Calu3 (cell line): ENCODE data around the gene CHRNB2. TPM values are rescaled to one million over a fixed set of nuclear protein-coding genes. Genes with fewer than 3 reads are reported as not detected.

ENCODE experiments used
- BruUV-seq: library from RNA; stranded (reverse); fragments of 400-500 nt; replicated peaks from 2 replicates; lab custom pipeline; 2021; lab: Mats Ljungman, UMichigan
- CTCF ChIA-PET: fragments of 300-600 bp; sonication (Branson Sonifier 250); formaldehyde crosslinking; loops from one replicate; lab custom pipeline; 2022; ENCODE audit warnings: antibody characterized with exemption; lab: Charles Lee
- DNase-seq: peaks from one replicate; pipeline ENCODE4 v3.0.0; 2022
- H3K27ac Mint-ChIP-seq: one replicate; pipeline ENCODE4 v1.8.0; 2022; ENCODE audit warnings: mixed read lengths; ENCODE audit not compliant: unreplicated experiment
- H3K27me3 Mint-ChIP-seq: one replicate; pipeline ENCODE4 v1.8.0; 2022; ENCODE audit warnings: mixed read lengths; ENCODE audit not compliant: unreplicated experiment
- H3K36me3 Mint-ChIP-seq: one replicate; pipeline ENCODE4 v1.8.0; 2022; ENCODE audit warnings: mild to moderate bottlenecking, moderate library complexity, mixed read lengths; ENCODE audit not compliant: insufficient read depth, unreplicated experiment
- H3K4me1 Mint-ChIP-seq: one replicate; pipeline ENCODE4 v1.8.0; 2022; ENCODE audit warnings: mild to moderate bottlenecking, low read depth, mixed read lengths; ENCODE audit not compliant: unreplicated experiment
- H3K4me3 Mint-ChIP-seq: one replicate; pipeline ENCODE4 v1.8.0; 2022; ENCODE audit warnings: mild to moderate bottlenecking, low read depth, moderate library complexity, mixed read lengths; ENCODE audit not compliant: unreplicated experiment
- H3K9me3 Mint-ChIP-seq: one replicate; pipeline ENCODE4 v1.8.0; 2022; ENCODE audit warnings: low read depth, mixed read lengths; ENCODE audit not compliant: unreplicated experiment
- CTCF ChIP-seq: fragments of 200-600 bp; IDR thresholded peaks from one replicate; pipeline ENCODE4 v1.8.0; 2022; ENCODE audit warnings: antibody characterized with exemption; ENCODE audit not compliant: unreplicated experiment
- intact Hi-C: fragments of 100-400 bp; cut with micrococcal nuclease; formaldehyde crosslinking; loops from one replicate; pipeline ENCODE4 v1.10.0; 2022; ENCODE audit not compliant: unreplicated experiment
- total RNA-seq: library from RNA; stranded (reverse); gene quantifications from 2 replicates; pipeline ENCODE4 v1.2.3, GENCODE V29; 2022

Gene CHRNB2
- total RNA-seq, 1 experiment from 2014 or later: 0.07 TPM

- Mint-ChIP-seq H3K27ac (no peak overlapping the region), H3K4me1 (peaks cover 8% of the 10 kb centered on the region), H3K27me3 (peaks cover 88% of the 10 kb centered on the region), H3K36me3 (peaks cover 14% of the 10 kb centered on the region), H3K9me3 (no peaks in the 10 kb centered on the region), H3K4me3 (peak overlapping the region; percentile 24)
- TF ChIP-seq CTCF: no peak
- intact Hi-C loops: no loop called here
- DNase-seq: no peak
- no TSS peak for BruUV-seq
- CTCF ChIA-PET: no interaction called here
Observed at GRCh38 chr1:154568157-154568815, 708 bp downstream of the CHRNB2 start.

DNA sequence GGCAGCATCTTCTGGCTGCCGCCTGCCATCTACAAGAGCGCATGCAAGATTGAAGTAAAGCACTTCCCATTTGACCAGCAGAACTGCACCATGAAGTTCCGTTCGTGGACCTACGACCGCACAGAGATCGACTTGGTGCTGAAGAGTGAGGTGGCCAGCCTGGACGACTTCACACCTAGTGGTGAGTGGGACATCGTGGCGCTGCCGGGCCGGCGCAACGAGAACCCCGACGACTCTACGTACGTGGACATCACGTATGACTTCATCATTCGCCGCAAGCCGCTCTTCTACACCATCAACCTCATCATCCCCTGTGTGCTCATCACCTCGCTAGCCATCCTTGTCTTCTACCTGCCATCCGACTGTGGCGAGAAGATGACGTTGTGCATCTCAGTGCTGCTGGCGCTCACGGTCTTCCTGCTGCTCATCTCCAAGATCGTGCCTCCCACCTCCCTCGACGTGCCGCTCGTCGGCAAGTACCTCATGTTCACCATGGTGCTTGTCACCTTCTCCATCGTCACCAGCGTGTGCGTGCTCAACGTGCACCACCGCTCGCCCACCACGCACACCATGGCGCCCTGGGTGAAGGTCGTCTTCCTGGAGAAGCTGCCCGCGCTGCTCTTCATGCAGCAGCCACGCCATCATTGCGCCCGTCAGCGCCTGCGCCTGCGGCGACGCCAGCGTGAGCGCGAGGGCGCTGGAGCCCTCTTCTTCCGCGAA, 3.8 kb downstream of the CHRNB2 start:
- Mint-ChIP-seq H3K4me3 (no peak overlapping the region), H3K4me1 (peaks cover 8% of the 10 kb centered on the region), H3K27me3 (peaks cover 100% of the 10 kb centered on the region), H3K9me3 (no peaks in the 10 kb centered on the region), H3K36me3 (peaks cover 27% of the 10 kb centered on the region), H3K27ac (no peak overlapping the region)
- CTCF ChIA-PET: no interaction called here
- BruUV-seq: no TSS peak
- intact Hi-C loops: no loop called here
- no peak for TF ChIP-seq CTCF
- DNase-seq: no peak

- BruUV-seq: no TSS peak
- CTCF ChIA-PET: no interaction called here
- DNase-seq: no peak
- peaks cover 30% of the 10 kb centered on the region for H3K36me3 Mint-ChIP-seq
- no peak for TF ChIP-seq CTCF
- no peak overlapping the region for H3K27ac Mint-ChIP-seq
- H3K4me1 Mint-ChIP-seq: peaks cover 8% of the 10 kb centered on the region
- no peaks in the 10 kb centered on the region for H3K9me3 Mint-ChIP-seq
- peaks cover 96% of the 10 kb centered on the region for H3K27me3 Mint-ChIP-seq
- intact Hi-C loops: no loop called here
- no peak overlapping the region for H3K4me3 Mint-ChIP-seq
Observed at GRCh38 chr1:154571964-154572288, 4.3 kb downstream of the CHRNB2 start.

- no peak overlapping the region for H3K27ac Mint-ChIP-seq
- no TSS peak for BruUV-seq
- CTCF ChIA-PET: no interaction called here
- peaks cover 89% of the 10 kb centered on the region for H3K27me3 Mint-ChIP-seq
- peaks cover 8% of the 10 kb centered on the region for H3K4me1 Mint-ChIP-seq
- intact Hi-C loops: no loop called here
- peaks cover 28% of the 10 kb centered on the region for H3K36me3 Mint-ChIP-seq
- no peak overlapping the region for H3K4me3 Mint-ChIP-seq
- H3K9me3 Mint-ChIP-seq: no peaks in the 10 kb centered on the region
- TF ChIP-seq CTCF: no peak
- DNase-seq: no peak
Observed at GRCh38 chr1:154572468-154573167, 5.0 kb downstream of the CHRNB2 start.
